Measurements from ENCODE around the gene ARHGAP23. TPM values are rescaled to one million over a fixed set of nuclear protein-coding genes. Genes with fewer than 3 reads are reported as not detected.
A peak's percentile ranks its signal among the peaks of the same experiment; 100 is the strongest.

Gene ARHGAP23
- total and polyA plus RNA-seq, 8 donors, result 4.0 to 55.5 (median 26.4) TPM

DNA sequence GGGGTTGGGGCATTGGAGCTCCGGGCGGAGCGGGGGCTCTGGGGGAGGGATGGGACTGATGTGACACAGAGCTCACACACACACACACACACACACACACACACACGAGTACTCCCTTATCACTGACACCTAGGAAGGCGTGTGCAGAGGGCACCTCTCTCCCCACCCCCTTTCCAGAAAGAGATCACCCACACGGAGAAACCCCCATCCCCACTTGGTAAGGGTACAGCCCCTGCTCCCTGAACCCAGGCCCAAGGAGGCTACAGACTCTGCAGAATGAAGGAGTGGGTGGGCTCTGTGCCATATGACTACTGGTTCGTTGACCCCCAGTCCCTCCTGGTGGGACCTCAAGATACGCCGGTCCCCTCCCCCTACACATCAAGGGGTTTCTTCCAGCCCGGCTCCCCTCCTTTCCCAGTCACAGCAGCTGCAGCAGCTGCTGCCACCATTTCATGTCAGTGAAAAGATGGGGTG, 8.7 kb upstream of the ARHGAP23 start:
- DNase-seq, result no peak
- Histone ChIP-seq H3K4me3 (peak overlapping the region; percentile 44 to 48 (median 46)), H3K4me1 (peaks cover 28 to 67% (median 47%) of the 10 kb centered on the region in 4 donors), H3K27ac (peak overlapping the region in 1 of 5 donors; percentile 24), H3K9me3 (no peaks in the 10 kb centered on the region), H3K36me3 (no peaks in the 10 kb centered on the region), H3K27me3 (peaks cover 0 to 71% (median 48%) of the 10 kb centered on the region in 3 donors)
- TF ChIP-seq POLR2A (IDR thresholded peaks at IDR 0.05) (no peak), CTCF (IDR thresholded peaks at IDR 0.05) (no peak), POLR2AphosphoS5 (IDR thresholded peaks at IDR 0.05) (no peak), EP300 (IDR thresholded peaks at IDR 0.05) (no peak)
- intact Hi-C loops (cut with DNase I; ENCODE audit: low total_unique reads), result loop anchor here (5.0 kb wide), 1 partner anchor 72 kb away; no protein-coding TSS in a partner anchor
- WGBS, 5 donors, result 5 to 15% (median 10%) methylated on average over 7 to 10 of the region's 10 CpGs

DNA sequence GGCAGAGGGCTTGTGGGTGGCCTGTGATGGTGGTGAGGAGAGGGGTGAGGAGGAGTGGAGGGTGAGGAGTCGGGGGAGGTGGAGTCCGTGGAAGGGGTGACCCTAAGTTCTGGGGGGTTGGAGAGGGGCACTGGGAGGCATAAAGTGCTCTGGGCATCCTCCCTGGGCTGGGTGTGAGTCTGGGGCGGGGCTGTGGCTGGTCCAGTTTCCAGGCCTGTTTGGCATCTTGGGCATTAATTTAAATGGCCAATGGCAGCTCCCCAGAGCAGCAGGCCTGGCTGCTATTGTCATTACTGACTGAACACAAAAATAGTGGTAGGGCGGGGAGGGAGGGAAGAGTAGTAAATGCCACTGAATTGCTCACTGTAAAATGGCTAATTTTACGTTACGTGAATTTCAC, 7.7 kb upstream of the ARHGAP23 start:
- intact Hi-C loops (cut with DNase I; ENCODE audit: low total_unique reads), result loop anchor here (10.0 kb wide), 1 partner anchor 54 kb away; no protein-coding TSS in a partner anchor
- TF ChIP-seq CTCF (IDR thresholded peaks at IDR 0.05) (no peak), EP300 (IDR thresholded peaks at IDR 0.05) (no peak), POLR2A (IDR thresholded peaks at IDR 0.05) (no peak), POLR2AphosphoS5 (IDR thresholded peaks at IDR 0.05) (no peak)
- Histone ChIP-seq H3K4me3 (no peak overlapping the region), H3K27ac (peak overlapping the region in 2 of 5 donors; percentile 41 to 67), H3K4me1 (peaks cover 23 to 58% (median 43%) of the 10 kb centered on the region in 4 donors), H3K27me3 (peaks cover 0 to 65% (median 48%) of the 10 kb centered on the region in 3 donors), H3K36me3 (no peaks in the 10 kb centered on the region), H3K9me3 (no peaks in the 10 kb centered on the region)
- DNase-seq, result peak in 1 of 2 donors; percentile 48
- WGBS, 5 donors, result 59 to 83% (median 77%) methylated on average over 6 of the region's 6 CpGs

- 24 to 37% (median 28%) methylated on average over 14 of the region's 14 CpGs for WGBS, 5 donors
- TF ChIP-seq POLR2A (IDR thresholded peaks at IDR 0.05), result no peak
- no peak for TF ChIP-seq EP300 (IDR thresholded peaks at IDR 0.05)
- TF ChIP-seq POLR2AphosphoS5 (IDR thresholded peaks at IDR 0.05), result no peak
- TF ChIP-seq CTCF (IDR thresholded peaks at IDR 0.05), result no peak
- Histone ChIP-seq H3K36me3 (no peaks in the 10 kb centered on the region), H3K4me1 (peaks cover 23 to 63% (median 44%) of the 10 kb centered on the region in 4 donors), H3K4me3 (no peak overlapping the region), H3K27me3 (peaks cover 0 to 61% (median 48%) of the 10 kb centered on the region in 3 donors), H3K9me3 (no peaks in the 10 kb centered on the region), H3K27ac (peak overlapping the region in 3 of 5 donors; percentile 40 to 67 (median 41))
- DNase-seq, result peak in 1 of 2 donors; percentile 89
- intact Hi-C loops (cut with DNase I; ENCODE audit: low total_unique reads), result loop anchor here (10.0 kb wide), 1 partner anchor 53 kb away; no protein-coding TSS in a partner anchor
Observed at GRCh38 chr17:38421171-38421841, 7.0 kb upstream of the ARHGAP23 start.

DNA sequence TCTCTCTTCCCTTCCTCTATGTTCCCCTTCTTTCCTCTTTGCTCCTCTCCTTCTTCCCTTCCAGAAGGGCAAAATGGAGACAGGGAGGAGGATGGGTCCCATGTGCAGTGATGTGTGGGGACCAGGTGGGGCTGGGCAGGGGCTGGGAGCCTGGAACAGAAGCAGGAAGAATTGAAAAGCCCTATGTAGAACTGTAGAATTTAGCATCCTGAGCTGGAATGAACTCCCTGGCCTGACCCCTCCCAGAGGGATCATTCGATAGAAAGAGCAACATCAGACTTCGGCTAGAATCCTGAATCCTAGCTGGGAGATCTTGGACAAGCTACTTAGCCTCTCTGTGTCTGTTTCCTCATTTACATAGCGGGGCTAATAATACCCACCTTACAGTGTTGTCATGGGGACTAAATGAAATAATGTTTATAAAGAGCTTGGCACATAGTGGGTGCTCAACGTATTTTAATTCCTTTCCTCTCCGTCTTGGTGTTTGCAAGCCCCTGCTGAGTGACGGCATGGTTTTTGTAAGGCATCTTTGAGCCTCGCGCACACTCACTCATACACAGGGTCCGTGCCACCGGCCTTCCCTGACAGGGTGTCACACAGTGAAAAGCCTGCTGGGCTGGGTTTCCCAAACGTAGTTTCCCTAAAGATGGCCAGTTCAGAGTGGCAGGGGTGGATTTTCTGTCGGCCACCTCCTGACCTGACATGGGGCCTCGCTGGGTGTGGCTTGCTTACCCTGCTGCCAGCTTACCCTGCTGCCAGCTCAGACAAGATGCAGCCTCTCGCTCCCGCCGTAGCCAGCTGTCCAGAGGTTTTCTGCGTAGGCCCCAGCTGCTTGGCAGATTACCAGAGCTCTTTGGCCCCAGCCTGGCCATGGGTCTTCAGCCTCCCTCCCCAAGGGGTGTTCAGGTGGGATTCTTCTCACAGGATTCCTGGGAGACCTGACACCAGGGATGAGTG, 6.1 kb upstream of the ARHGAP23 start:
- no peaks in the 10 kb centered on the region for H3K36me3 ChIP-seq
- H3K4me3 ChIP-seq, result no peak overlapping the region
- intact Hi-C loops (cut with DNase I; ENCODE audit: low total_unique reads), result loop anchor here (10.0 kb wide), 1 partner anchor 53 kb away; no protein-coding TSS in a partner anchor

More for the DNA sequence above, 6.1 kb upstream of the ARHGAP23 start:
- Histone ChIP-seq H3K4me1 (peaks cover 26 to 70% (median 49%) of the 10 kb centered on the region in 4 donors), H3K9me3 (no peaks in the 10 kb centered on the region), H3K27ac (peak overlapping the region in 3 of 5 donors; percentile 40 to 67 (median 41)), H3K27me3 (peaks cover 0 to 55% (median 44%) of the 10 kb centered on the region in 3 donors)
- 39 to 55% (median 45%) methylated on average over 11 to 17 of the region's 17 CpGs for WGBS, 5 donors
- TF ChIP-seq POLR2AphosphoS5 (IDR thresholded peaks at IDR 0.05) (no peak), POLR2A (IDR thresholded peaks at IDR 0.05) (no peak), EP300 (IDR thresholded peaks at IDR 0.05) (no peak), CTCF (IDR thresholded peaks at IDR 0.05) (no peak)
- peak in 1 of 2 donors; percentile 65 for DNase-seq

Data from stomach (tissue), 9 donors.